ENCODE data around the gene RGS3.

The RGS3 gene

DNA sequence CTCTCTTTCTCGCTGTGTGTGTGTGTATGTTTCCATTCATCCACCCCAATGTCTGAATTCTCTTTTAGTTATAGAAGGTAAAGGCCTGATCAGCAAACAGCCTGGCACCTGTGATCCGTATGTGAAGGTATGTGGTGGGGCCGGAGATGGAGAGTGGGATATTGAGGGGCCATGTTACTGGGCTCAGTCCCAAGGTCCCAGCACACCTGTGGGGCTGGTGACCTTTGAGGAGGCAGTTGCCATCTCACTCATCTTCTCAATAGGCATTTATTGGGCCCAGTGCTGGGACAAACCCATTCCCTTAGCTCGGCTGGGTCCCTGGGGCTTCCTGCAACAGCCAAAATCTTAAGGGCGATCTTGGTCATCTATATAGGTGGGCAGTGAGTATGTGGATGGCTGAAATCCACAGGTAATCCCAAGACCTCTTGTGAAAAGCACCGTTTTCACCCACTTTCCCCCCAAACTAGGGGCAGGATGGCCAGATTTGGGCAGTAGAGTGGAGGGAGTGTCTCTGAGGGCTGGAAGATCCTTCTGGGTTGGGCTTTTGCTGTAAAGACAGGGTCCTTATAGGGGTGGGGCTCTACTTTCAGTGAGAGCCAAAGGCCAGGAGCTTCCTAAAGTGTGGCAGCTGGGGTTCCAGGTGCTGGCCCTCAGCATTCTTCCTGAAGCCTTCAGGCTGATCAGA is 19.6 kb downstream of the RGS3 start:
- no peak for DNase-seq (ENCODE audit: low read depth)
- H3K4me3 ChIP-seq (ENCODE audit: control insufficient read depth, low read depth, low read length): no peak overlapping the region
- TF ChIP-seq, protein P1, sequence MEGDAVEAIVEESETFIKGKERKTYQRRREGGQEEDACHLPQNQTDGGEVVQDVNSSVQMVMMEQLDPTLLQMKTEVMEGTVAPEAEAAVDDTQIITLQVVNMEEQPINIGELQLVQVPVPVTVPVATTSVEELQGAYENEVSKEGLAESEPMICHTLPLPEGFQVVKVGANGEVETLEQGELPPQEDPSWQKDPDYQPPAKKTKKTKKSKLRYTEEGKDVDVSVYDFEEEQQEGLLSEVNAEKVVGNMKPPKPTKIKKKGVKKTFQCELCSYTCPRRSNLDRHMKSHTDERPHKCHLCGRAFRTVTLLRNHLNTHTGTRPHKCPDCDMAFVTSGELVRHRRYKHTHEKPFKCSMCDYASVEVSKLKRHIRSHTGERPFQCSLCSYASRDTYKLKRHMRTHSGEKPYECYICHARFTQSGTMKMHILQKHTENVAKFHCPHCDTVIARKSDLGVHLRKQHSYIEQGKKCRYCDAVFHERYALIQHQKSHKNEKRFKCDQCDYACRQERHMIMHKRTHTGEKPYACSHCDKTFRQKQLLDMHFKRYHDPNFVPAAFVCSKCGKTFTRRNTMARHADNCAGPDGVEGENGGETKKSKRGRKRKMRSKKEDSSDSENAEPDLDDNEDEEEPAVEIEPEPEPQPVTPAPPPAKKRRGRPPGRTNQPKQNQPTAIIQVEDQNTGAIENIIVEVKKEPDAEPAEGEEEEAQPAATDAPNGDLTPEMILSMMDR (conservative IDR thresholded peaks at IDR 0.05; ENCODE audit: control insufficient read depth, insufficient read depth, low read depth, low read length): no peak

DNA sequence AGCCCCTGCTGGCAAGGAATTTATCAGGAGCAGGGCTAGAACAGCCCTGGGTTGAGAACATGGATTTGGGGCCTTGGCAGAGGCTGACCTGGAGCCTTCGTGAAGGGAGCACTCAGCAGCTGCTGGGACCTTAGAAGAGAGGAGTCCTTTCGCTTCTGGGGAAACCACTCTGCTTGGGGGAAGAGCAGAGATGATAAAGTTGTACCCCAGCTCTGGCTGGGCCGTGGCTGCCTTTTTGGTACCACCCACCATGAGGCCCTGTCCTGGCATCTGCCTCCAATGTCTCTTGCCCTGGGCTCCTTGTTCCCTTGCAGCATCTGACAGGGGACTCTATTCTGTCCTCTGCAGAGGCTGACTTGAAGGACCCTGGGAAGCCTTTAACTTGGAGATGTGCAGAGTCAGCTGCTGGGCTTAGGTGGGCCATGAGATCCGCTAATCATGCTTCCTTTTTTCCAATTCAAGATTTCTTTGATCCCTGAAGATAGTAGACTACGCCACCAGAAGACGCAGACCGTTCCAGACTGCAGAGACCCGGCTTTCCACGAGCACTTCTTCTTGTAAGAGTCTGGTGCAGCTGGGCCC is 20.2 kb downstream of the RGS3 start:
- no peak for DNase-seq (ENCODE audit: low read depth)
- H3K4me3 ChIP-seq (ENCODE audit: control insufficient read depth, low read depth, low read length): no peak overlapping the region
- TF ChIP-seq, protein P1 (conservative IDR thresholded peaks at IDR 0.05; ENCODE audit: control insufficient read depth, insufficient read depth, low read depth, low read length): no peak

DNA sequence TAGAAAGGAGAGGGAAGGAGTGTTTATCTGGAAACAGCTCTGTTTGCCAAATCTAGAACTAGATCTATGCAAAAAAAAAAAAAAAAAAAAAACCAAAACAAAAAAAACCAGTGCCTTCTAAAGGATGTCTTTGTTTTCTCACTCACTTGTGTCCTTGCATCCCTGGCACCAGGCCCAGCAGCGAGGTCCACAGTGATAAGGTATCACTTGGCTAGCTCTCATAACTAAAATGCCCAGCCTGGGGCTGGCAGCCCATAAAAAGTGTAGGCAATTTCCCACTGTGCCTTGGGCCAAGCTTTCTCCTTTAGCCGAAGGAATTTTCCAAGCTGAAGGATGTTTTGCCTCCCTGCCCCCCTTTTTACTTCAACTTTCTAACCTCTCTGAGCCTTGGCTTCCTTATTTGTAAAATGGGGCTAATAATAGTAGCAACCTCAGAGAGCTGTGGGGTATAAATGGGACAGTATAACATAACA is 20.8 kb downstream of the RGS3 start:
- no peak overlapping the region for H3K4me3 ChIP-seq (ENCODE audit: control insufficient read depth, low read depth, low read length)
- TF ChIP-seq, protein P1 (conservative IDR thresholded peaks at IDR 0.05; ENCODE audit: control insufficient read depth, insufficient read depth, low read depth, low read length): no peak
- no peak for DNase-seq (ENCODE audit: low read depth)

DNA sequence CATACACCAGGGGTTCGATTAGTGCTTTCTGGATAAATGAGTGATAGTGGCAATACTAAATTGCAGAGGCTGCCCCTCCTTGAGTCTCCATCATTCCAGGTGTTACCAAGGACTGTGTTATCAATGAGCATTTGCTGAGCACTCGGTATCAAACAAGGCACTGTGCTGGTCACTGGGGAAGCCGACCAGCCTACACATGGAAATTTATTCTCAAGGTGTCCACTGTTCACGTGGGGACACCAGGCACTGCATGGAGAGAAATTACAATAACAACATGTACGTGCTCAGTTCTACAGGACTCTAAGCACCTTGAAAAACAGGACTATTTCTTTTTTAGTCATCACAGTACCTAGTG is 22.2 kb downstream of the RGS3 start:
- TF ChIP-seq, protein P1 (conservative IDR thresholded peaks at IDR 0.05; ENCODE audit: control insufficient read depth, insufficient read depth, low read depth, low read length): no peak
- no peak overlapping the region for H3K4me3 ChIP-seq (ENCODE audit: control insufficient read depth, low read depth, low read length)
- DNase-seq (ENCODE audit: low read depth): no peak

DNA sequence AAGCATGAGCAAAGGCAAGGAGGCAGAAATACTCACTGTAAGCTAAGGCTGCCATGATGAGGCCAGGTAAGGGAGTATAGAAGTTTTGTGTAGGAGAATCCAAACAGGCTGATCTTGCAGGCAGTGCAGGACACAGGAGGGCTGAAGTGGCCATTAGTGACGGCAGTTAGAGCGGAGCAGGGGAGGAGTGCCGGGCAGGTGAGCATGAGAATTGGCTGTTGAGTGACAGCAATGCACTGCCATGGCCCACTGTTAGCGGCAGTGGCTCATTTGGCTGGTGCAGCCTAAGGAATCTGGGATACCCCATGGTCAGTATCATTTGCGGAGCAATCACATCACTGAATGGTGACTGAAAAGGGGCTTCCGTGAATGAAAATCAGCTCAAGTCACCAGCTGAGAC is 22.8 kb downstream of the RGS3 start:
- TF ChIP-seq, protein P1 (conservative IDR thresholded peaks at IDR 0.05; ENCODE audit: control insufficient read depth, insufficient read depth, low read depth, low read length): no peak
- DNase-seq (ENCODE audit: low read depth): no peak
- H3K4me3 ChIP-seq (ENCODE audit: control insufficient read depth, low read depth, low read length): no peak overlapping the region

DNA sequence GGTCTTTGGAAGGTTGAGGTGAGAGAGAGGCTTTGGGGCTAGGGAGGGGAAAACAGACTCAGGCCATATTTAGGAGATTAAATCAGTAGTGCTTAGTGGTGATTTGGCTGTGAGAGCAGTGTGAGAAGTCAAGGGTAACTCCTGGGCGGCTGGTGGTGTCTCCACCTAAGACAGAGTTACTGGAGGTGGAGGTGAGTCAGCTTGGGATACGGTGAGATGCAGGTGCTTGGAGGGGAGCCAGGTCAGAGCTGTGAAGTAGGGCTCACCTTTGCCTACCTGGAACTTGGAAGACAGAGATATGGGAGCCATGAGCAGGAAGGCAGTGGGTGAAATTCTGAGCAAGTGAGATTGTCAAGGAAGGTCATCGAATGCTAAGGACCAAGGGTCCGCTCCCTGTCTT is 24.5 kb downstream of the RGS3 start:
- H3K4me3 ChIP-seq (ENCODE audit: control insufficient read depth, low read depth, low read length): no peak overlapping the region
- TF ChIP-seq, protein P1 (conservative IDR thresholded peaks at IDR 0.05; ENCODE audit: control insufficient read depth, insufficient read depth, low read depth, low read length): no peak
- no peak for DNase-seq (ENCODE audit: low read depth)
